ENCODE results near the gene DGCR2. TPM values are rescaled to one million over a fixed set of nuclear protein-coding genes. Genes with fewer than 3 reads are reported as not detected.
A peak's percentile ranks its signal among the peaks of the same experiment; 100 is the strongest.

The DGCR2 gene
- total RNA-seq, 8 experiments from 2014 or later, result 31.2 to 53.9 (median 34.0) TPM

- no peak overlapping the region for H3K4me3 ChIP-seq
- WGBS, 10 experiments, result 87 to 100% (median 95%) methylated on average over 1 to 10 of the region's 19 CpGs; no CpG with 5 or more reads in 4 of the 10 experiments
- no peak overlapping the region for H3K27ac ChIP-seq
- no peak for ATAC-seq (replicated peaks in 6 of 8)
- H3K4me1 ChIP-seq (replicated peaks in 1 of 2), result no peaks in the 10 kb centered on the region
- in situ Hi-C loops (cut with MboI; ENCODE audit: low pct_unique_long_range_greater_than_20kb in 2 of 9, low sequenced_read_pairs in 9 of 9, unreplicated experiment in 9 of 9), result no loop called here
Measured at GRCh38 chr22:19064354-19065054, 57.7 kb downstream of the DGCR2 start.

- Histone ChIP-seq H3K4me3 (no peak overlapping the region), H3K4me1 (replicated peaks in 1 of 2) (no peaks in the 10 kb centered on the region), H3K27ac (peak overlapping the region in 1 of 2 donors; percentile 33)
- no peak for ATAC-seq (replicated peaks in 6 of 8)
- 66 to 100% (median 91%) methylated on average over 1 to 6 of the region's 8 CpGs; no CpG with 5 or more reads in 4 of the 10 experiments for WGBS, 10 experiments
- in situ Hi-C loops (cut with MboI; ENCODE audit: low pct_unique_long_range_greater_than_20kb in 2 of 9, low sequenced_read_pairs in 9 of 9, unreplicated experiment in 9 of 9), result no loop called here
Measured at GRCh38 chr22:19063581-19064353, 58.4 kb downstream of the DGCR2 start.

GRCh38 chr22:19062943-19063308 is 59.3 kb downstream of the DGCR2 start:
- no peak for ATAC-seq (replicated peaks in 6 of 8)
- peak overlapping the region in 1 of 2 donors; percentile 26 for H3K27ac ChIP-seq
- H3K4me1 ChIP-seq (replicated peaks in 1 of 2), result no peaks in the 10 kb centered on the region
- H3K4me3 ChIP-seq, result no peak overlapping the region
- 90 to 100% (median 93%) methylated on average over 1 to 5 of the region's 8 CpGs; no CpG with 5 or more reads in 5 of the 10 experiments for WGBS, 10 experiments
- in situ Hi-C loops (cut with MboI; ENCODE audit: low pct_unique_long_range_greater_than_20kb in 2 of 9, low sequenced_read_pairs in 9 of 9, unreplicated experiment in 9 of 9), result no loop called here

GRCh38 chr22:19062139-19062942 is 59.9 kb downstream of the DGCR2 start:
- 62 to 100% (median 83%) methylated on average over 1 to 8 of the region's 12 CpGs; no CpG with 5 or more reads in 1 of the 10 experiments for WGBS, 10 experiments
- H3K27ac ChIP-seq, result peak overlapping the region in 1 of 2 donors; percentile 26

GRCh38 chr22:19061471-19062138 is 60.6 kb downstream of the DGCR2 start:
- H3K4me3 ChIP-seq, result no peak overlapping the region
- no peak for ATAC-seq (replicated peaks in 6 of 8)
- in situ Hi-C loops (cut with MboI; ENCODE audit: low pct_unique_long_range_greater_than_20kb in 2 of 9, low sequenced_read_pairs in 9 of 9, unreplicated experiment in 9 of 9), result no loop called here
- no peaks in the 10 kb centered on the region for H3K4me1 ChIP-seq (replicated peaks in 1 of 2)
- 50 to 100% (median 98%) methylated on average over 1 to 6 of the region's 6 CpGs; no CpG with 5 or more reads in 1 of the 10 experiments for WGBS, 10 experiments
- H3K27ac ChIP-seq, result no peak overlapping the region

More at GRCh38 chr22:19062139-19062942, 59.9 kb downstream of the DGCR2 start:
- no peaks in the 10 kb centered on the region for H3K4me1 ChIP-seq (replicated peaks in 1 of 2)
- in situ Hi-C loops (cut with MboI; ENCODE audit: low pct_unique_long_range_greater_than_20kb in 2 of 9, low sequenced_read_pairs in 9 of 9, unreplicated experiment in 9 of 9), result no loop called here
- H3K4me3 ChIP-seq, result no peak overlapping the region
- ATAC-seq (replicated peaks in 6 of 8), result peak in 1 of 8 experiments; percentile 21

GRCh38 chr22:19060356-19061009 is 61.7 kb downstream of the DGCR2 start:
- 75 to 100% (median 96%) methylated on average over 1 to 12 of the region's 15 CpGs; no CpG with 5 or more reads in 2 of the 10 experiments for WGBS, 10 experiments
- H3K27ac ChIP-seq, result no peak overlapping the region
- ATAC-seq (replicated peaks in 6 of 8), result peak in 1 of 8 experiments; percentile 53
- in situ Hi-C loops (cut with MboI; ENCODE audit: low pct_unique_long_range_greater_than_20kb in 2 of 9, low sequenced_read_pairs in 9 of 9, unreplicated experiment in 9 of 9), result no loop called here
- H3K4me3 ChIP-seq, result no peak overlapping the region
- no peaks in the 10 kb centered on the region for H3K4me1 ChIP-seq (replicated peaks in 1 of 2)

- Histone ChIP-seq H3K4me1 (replicated peaks in 1 of 2) (no peaks in the 10 kb centered on the region), H3K27ac (no peak overlapping the region), H3K4me3 (no peak overlapping the region)
- 80 to 100% (median 100%) methylated on average over 1 to 3 of the region's 20 CpGs; no CpG with 5 or more reads in 7 of the 10 experiments for WGBS, 10 experiments
- in situ Hi-C loops (cut with MboI; ENCODE audit: low pct_unique_long_range_greater_than_20kb in 2 of 9, low sequenced_read_pairs in 9 of 9, unreplicated experiment in 9 of 9), result no loop called here
- ATAC-seq (replicated peaks in 6 of 8), result no peak
Measured at GRCh38 chr22:19059481-19060278, 62.5 kb downstream of the DGCR2 start.

- 87 to 100% (median 100%) methylated on average over 1 to 6 of the region's 16 CpGs; no CpG with 5 or more reads in 2 of the 10 experiments for WGBS, 10 experiments
- no peak overlapping the region for H3K27ac ChIP-seq
- H3K4me3 ChIP-seq, result no peak overlapping the region
- no peak for ATAC-seq (replicated peaks in 6 of 8)
- no peaks in the 10 kb centered on the region for H3K4me1 ChIP-seq (replicated peaks in 1 of 2)
- in situ Hi-C loops (cut with MboI; ENCODE audit: low pct_unique_long_range_greater_than_20kb in 2 of 9, low sequenced_read_pairs in 9 of 9, unreplicated experiment in 9 of 9), result no loop called here
Measured at GRCh38 chr22:19058713-19059451, 63.3 kb downstream of the DGCR2 start.

GRCh38 chr22:19057999-19058491 is 64.2 kb downstream of the DGCR2 start:
- Histone ChIP-seq H3K4me1 (replicated peaks in 1 of 2) (no peaks in the 10 kb centered on the region), H3K27ac (peak overlapping the region in 1 of 2 donors; percentile 13), H3K4me3 (no peak overlapping the region)
- in situ Hi-C loops (cut with MboI; ENCODE audit: low pct_unique_long_range_greater_than_20kb in 2 of 9, low sequenced_read_pairs in 9 of 9, unreplicated experiment in 9 of 9), result no loop called here
- no peak for ATAC-seq (replicated peaks in 6 of 8)
- WGBS, 10 experiments, result 80 to 100% (median 92%) methylated on average over 1 to 2 of the region's 4 CpGs; no CpG with 5 or more reads in 6 of the 10 experiments

GRCh38 chr22:19057539-19057938 is 64.7 kb downstream of the DGCR2 start:
- Histone ChIP-seq H3K27ac (no peak overlapping the region), H3K4me3 (no peak overlapping the region), H3K4me1 (replicated peaks in 1 of 2) (no peaks in the 10 kb centered on the region)
- ATAC-seq (replicated peaks in 6 of 8), result no peak
- WGBS, 10 experiments, result 20 to 100% (median 96%) methylated on average over 1 to 4 of the region's 8 CpGs; no CpG with 5 or more reads in 7 of the 10 experiments
- in situ Hi-C loops (cut with MboI; ENCODE audit: low pct_unique_long_range_greater_than_20kb in 2 of 9, low sequenced_read_pairs in 9 of 9, unreplicated experiment in 9 of 9), result no loop called here

- 80 to 100% (median 98%) methylated on average over 1 to 6 of the region's 13 CpGs; no CpG with 5 or more reads in 6 of the 10 experiments for WGBS, 10 experiments
- Histone ChIP-seq H3K4me3 (no peak overlapping the region), H3K4me1 (replicated peaks in 1 of 2) (no peaks in the 10 kb centered on the region), H3K27ac (no peak overlapping the region)
- no peak for ATAC-seq (replicated peaks in 6 of 8)
- in situ Hi-C loops (cut with MboI; ENCODE audit: low pct_unique_long_range_greater_than_20kb in 2 of 9, low sequenced_read_pairs in 9 of 9, unreplicated experiment in 9 of 9), result no loop called here
Measured at GRCh38 chr22:19056951-19057401, 65.2 kb downstream of the DGCR2 start.

All from motor neuron (in vitro differentiated cells).